Measurements from ENCODE around the gene CREB5.

DNA sequence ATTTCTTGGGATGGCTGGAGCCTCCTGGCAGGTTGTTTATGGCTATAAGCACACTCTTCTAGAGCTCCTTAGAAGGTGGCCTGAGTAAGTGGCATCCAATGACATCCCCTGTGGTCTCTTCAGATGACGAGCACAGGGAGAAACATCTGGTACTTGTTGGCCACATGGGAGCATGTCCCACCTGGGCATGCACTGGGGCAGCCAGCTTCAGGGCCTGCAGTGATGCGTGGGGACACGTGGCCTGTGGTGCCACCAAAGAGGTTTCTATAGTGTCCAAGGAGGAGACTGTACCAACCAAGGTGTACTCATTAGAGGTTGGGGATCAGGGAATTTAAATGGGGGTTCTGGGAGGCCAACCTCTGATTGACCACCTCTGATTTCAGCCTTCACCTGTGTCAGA, 420.4 kb downstream of the CREB5 start:
- TF ChIP-seq POLR2A (IDR thresholded peaks at IDR 0.05), result no peak
- TF ChIP-seq, protein P1, sequence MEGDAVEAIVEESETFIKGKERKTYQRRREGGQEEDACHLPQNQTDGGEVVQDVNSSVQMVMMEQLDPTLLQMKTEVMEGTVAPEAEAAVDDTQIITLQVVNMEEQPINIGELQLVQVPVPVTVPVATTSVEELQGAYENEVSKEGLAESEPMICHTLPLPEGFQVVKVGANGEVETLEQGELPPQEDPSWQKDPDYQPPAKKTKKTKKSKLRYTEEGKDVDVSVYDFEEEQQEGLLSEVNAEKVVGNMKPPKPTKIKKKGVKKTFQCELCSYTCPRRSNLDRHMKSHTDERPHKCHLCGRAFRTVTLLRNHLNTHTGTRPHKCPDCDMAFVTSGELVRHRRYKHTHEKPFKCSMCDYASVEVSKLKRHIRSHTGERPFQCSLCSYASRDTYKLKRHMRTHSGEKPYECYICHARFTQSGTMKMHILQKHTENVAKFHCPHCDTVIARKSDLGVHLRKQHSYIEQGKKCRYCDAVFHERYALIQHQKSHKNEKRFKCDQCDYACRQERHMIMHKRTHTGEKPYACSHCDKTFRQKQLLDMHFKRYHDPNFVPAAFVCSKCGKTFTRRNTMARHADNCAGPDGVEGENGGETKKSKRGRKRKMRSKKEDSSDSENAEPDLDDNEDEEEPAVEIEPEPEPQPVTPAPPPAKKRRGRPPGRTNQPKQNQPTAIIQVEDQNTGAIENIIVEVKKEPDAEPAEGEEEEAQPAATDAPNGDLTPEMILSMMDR (IDR thresholded peaks at IDR 0.05), result no peak
- TF ChIP-seq EP300 (IDR thresholded peaks at IDR 0.05), result no peak
- no peak for TF ChIP-seq POLR2AphosphoS5 (IDR thresholded peaks at IDR 0.05)
